Kidney (tissue), 14 donors: ENCODE results near the gene MORN1. TPM values are rescaled to one million over a fixed set of nuclear protein-coding genes. Genes with fewer than 3 reads are reported as not detected.

Experiments
- DNase-seq, 5 donors: peaks; one replicate each; pipeline ENCODE4 v3.0.0-alpha.2; 2013 to 2020
- FAIRE-seq: peaks from 2 replicates; lab custom pipeline; 2012; peaks lifted over from hg19 to GRCh38; lab: Jason Lieb, UNC
- H3K27ac ChIP-seq, 2 donors: one replicate each; pipeline ENCODE4 v1.7.0; 2013; ENCODE audit warnings: low read depth in 2 of 2, low read length in 2 of 2, inconsistent platforms in 1 of 2
- H3K27me3 ChIP-seq: one replicate; pipeline ENCODE4 v1.7.1; 2013; ENCODE audit warnings: low read length, inconsistent platforms; ENCODE audit not compliant: control insufficient read depth, insufficient read depth
- H3K36me3 ChIP-seq, 3 donors: one replicate each; pipeline versions ENCODE4 v1.7.0 to v1.7.1; 2013; ENCODE audit warnings: low read length in 3 of 3, control low read depth in 1 of 3, inconsistent platforms in 1 of 3; ENCODE audit not compliant: insufficient read depth in 3 of 3, control insufficient read depth in 2 of 3
- H3K4me1 ChIP-seq, 3 donors: one replicate each; pipeline versions ENCODE4 v1.7.0 to v1.7.1; 2013; ENCODE audit warnings: low read length in 3 of 3, inconsistent platforms in 1 of 3, low read depth in 1 of 3; ENCODE audit not compliant: control insufficient read depth in 2 of 3, insufficient read depth in 2 of 3
- H3K4me3 ChIP-seq, 3 donors: one replicate each; pipeline versions ENCODE4 v1.7.0 to v1.8.1; 2013; ENCODE audit warnings: low read length in 3 of 3, control low read depth in 1 of 3, inconsistent platforms in 1 of 3
- H3K9ac ChIP-seq, 3 donors: one replicate each; pipeline versions ENCODE4 v1.7.0 to v1.7.1; 2013; ENCODE audit warnings: low read length in 3 of 3, control low read depth in 1 of 3, inconsistent platforms in 1 of 3
- H3K9me3 ChIP-seq, 3 donors: one replicate each; pipeline versions ENCODE4 v1.7.0 to v1.7.1; 2013; ENCODE audit warnings: low read length in 3 of 3, control low read depth in 1 of 3, inconsistent platforms in 1 of 3; ENCODE audit not compliant: control insufficient read depth in 2 of 3, insufficient read depth in 1 of 3
- CTCF ChIP-seq: IDR thresholded peaks from 3 replicates; pipeline ENCODE4 v1.5.1; 2012; ENCODE audit warnings: mild to moderate bottlenecking, moderate library complexity, borderline replicate concordance; ENCODE audit not compliant: insufficient read depth; ENCODE audit errors: extremely low read depth
- intact Hi-C: fragments of 100-400 bp; cut with DNase I; formaldehyde crosslinking; loops from one replicate; pipeline ENCODE4 v1.11.1; 2022
- polyA plus RNA-seq: library from polyadenylated mRNA; stranded (reverse); fragments of 350-450 nt; fragmentation: Illumina TruSeq; extraction: RNeasy Lipid Tissue Mini Kit (QIAGEN cat#74804); gene quantifications from one replicate; pipeline ENCODE4 v1.2.3, GENCODE V29; 2014; ENCODE audit warnings: low read depth, low replicate concordance; ENCODE audit not compliant: insufficient read depth
- total RNA-seq: library from RNA; stranded (reverse); fragmentation: NEBNext Ultra II Directional; extraction: Animal tissue kit (Norgen Biotek cat#: 25700); gene quantifications from one replicate; pipeline ENCODE4 v1.2.1, GENCODE V29; 2021
- donor health status: control.
- donor health status: control.
- donor health status: control.
- donor health status: control.
- donor health status: control.
- donor health status: DM: yes; HTN: yes; CAD: no.
- donor health status: Normal renal cell carcinoma (clear cell type).

MORN1 gene
- total and polyA plus RNA-seq, 2 donors from 2014 or later, result 9.0 to 24.7 TPM

- peak overlapping the region in 1 of 3 donors; percentile 14 for H3K9ac ChIP-seq
Observed at GRCh38 chr1:2399890-2400575, 8.7 kb upstream of the MORN1 start.

GRCh38 chr1:2398871-2399270 is 7.5 kb upstream of the MORN1 start:
- Histone ChIP-seq H3K36me3 (peaks cover 10 to 59% (median 31%) of the 10 kb centered on the region in 3 donors), H3K9me3 (no peaks in the 10 kb centered on the region), H3K27ac (no peak overlapping the region), H3K4me3 (no peak overlapping the region), H3K27me3 (no peaks in the 10 kb centered on the region), H3K4me1 (peaks cover 0 to 17% (median 4%) of the 10 kb centered on the region in 3 donors), H3K9ac (no peak overlapping the region)
- DNase-seq (peak in 1 of 5 donors; percentile 57), FAIRE-seq (no peak)
- intact Hi-C loops, result no loop called here
- no peak for TF ChIP-seq CTCF

More at GRCh38 chr1:2399890-2400575, 8.7 kb upstream of the MORN1 start:
- no peak overlapping the region for H3K4me3 ChIP-seq
- peaks cover 12 to 59% (median 35%) of the 10 kb centered on the region in 3 donors for H3K36me3 ChIP-seq
- TF ChIP-seq CTCF, result no peak
- H3K4me1 ChIP-seq, result peaks cover 0 to 10% (median 0%) of the 10 kb centered on the region in 3 donors
- peak overlapping the region; percentile 75 to 86 for H3K27ac ChIP-seq
- no peaks in the 10 kb centered on the region for H3K9me3 ChIP-seq
- FAIRE-seq, result no peak
- H3K27me3 ChIP-seq, result no peaks in the 10 kb centered on the region
- intact Hi-C loops, result no loop called here
- DNase-seq, result peak in 4 of 5 donors; percentile 76 to 86 (median 81)

GRCh38 chr1:2397007-2397679 is 5.8 kb upstream of the MORN1 start:
- H3K9me3 ChIP-seq, result no peaks in the 10 kb centered on the region
- H3K4me1 ChIP-seq, result peaks cover 0 to 32% (median 17%) of the 10 kb centered on the region in 3 donors
- peaks cover 8 to 55% (median 29%) of the 10 kb centered on the region in 3 donors for H3K36me3 ChIP-seq
- no peak overlapping the region for H3K4me3 ChIP-seq
- intact Hi-C loops, result no loop called here
- no peak overlapping the region for H3K9ac ChIP-seq
- H3K27me3 ChIP-seq, result no peaks in the 10 kb centered on the region
- FAIRE-seq (no peak), DNase-seq (no peak)
- TF ChIP-seq CTCF, result no peak
- no peak overlapping the region for H3K27ac ChIP-seq
